ENCODE measurements around the gene PROSER2. TPM values are rescaled to one million over a fixed set of nuclear protein-coding genes. Genes with fewer than 3 reads are reported as not detected.

The PROSER2 gene
- total and polyA plus RNA-seq, 2 donors (not counting 3 experiments of a cell fraction or from before 2014, with no cell fraction given): 5.9 to 22.6 TPM

- no peak for TF ChIP-seq MAX (IDR thresholded peaks at IDR 0.05; ENCODE audit: insufficient read depth, insufficient read length)
- TF ChIP-seq EZH2 (IDR thresholded peaks at IDR 0.05; ENCODE audit: borderline replicate concordance, low read depth, low read length, severe bottlenecking): no peak
- no peaks in the 10 kb centered on the region for H4K20me1 ChIP-seq (replicated peaks; ENCODE audit: control insufficient read depth, extremely low read depth, insufficient read depth, low read length)
- no peaks in the 10 kb centered on the region for H3K79me2 ChIP-seq (ENCODE audit: control insufficient read depth, insufficient read depth, low read length)
- no TSS peak for BruUV-seq (replicated peaks)
- no peak overlapping the region for H3K4me3 ChIP-seq (replicated peaks in 1 of 3; ENCODE audit: insufficient read depth in 1 of 3, low read depth in 1 of 3, low read length in 3 of 3)
- no peak overlapping the region for H2AFZ ChIP-seq (ENCODE audit: low read depth, low read length)
- no peak for FAIRE-seq
- H3K27me3 ChIP-seq (ENCODE audit: control insufficient read depth in 2 of 2, insufficient read depth in 2 of 2, low read length in 2 of 2): no peaks in the 10 kb centered on the region
- ChIA-PET POLR2A (no interaction called here), CTCF (interaction anchor here (1.3 to 2.2 kb wide), 2 partner anchors 15 to 16 kb away, joined by 3 to 6 read pairs; no protein-coding TSS in a partner anchor)
- intact Hi-C loops (cut with micrococcal nuclease) (no loop called here), dilution Hi-C loops (cut with MboI; ENCODE audit: extremely low pct_ligation_motif_present, low sequenced_read_pairs) (no loop called here)
- no peak overlapping the region for H3K9ac ChIP-seq (replicated peaks; ENCODE audit: extremely low read depth, insufficient read depth, low read length)
- H3K4me1 ChIP-seq (ENCODE audit: control insufficient read depth, extremely low read depth, insufficient read depth, low read length): no peaks in the 10 kb centered on the region
- no peaks in the 10 kb centered on the region for H3K9me3 ChIP-seq (replicated peaks; ENCODE audit: control insufficient read depth, insufficient read depth, low read length)
- H3K4me2 ChIP-seq (ENCODE audit: insufficient read depth, low read length): no peak overlapping the region
- peaks cover 0 to 8% of the 10 kb centered on the region in 2 experiments for H3K36me3 ChIP-seq (ENCODE audit: control insufficient read depth in 2 of 2, extremely low read depth in 1 of 2, insufficient read depth in 2 of 2, low read length in 2 of 2)
- no peaks in the 10 kb centered on the region for H3K9me1 ChIP-seq (replicated peaks; ENCODE audit: control insufficient read depth, extremely low read depth, insufficient read depth, low read length)
- DNase-seq (ENCODE audit: low read depth, low spot score): no peak
- H3K27ac ChIP-seq (ENCODE audit: insufficient read depth, low read depth, low read length): no peak overlapping the region
Measured at GRCh38 chr10:11861341-11861740, 38.2 kb downstream of the PROSER2 start.

DNA sequence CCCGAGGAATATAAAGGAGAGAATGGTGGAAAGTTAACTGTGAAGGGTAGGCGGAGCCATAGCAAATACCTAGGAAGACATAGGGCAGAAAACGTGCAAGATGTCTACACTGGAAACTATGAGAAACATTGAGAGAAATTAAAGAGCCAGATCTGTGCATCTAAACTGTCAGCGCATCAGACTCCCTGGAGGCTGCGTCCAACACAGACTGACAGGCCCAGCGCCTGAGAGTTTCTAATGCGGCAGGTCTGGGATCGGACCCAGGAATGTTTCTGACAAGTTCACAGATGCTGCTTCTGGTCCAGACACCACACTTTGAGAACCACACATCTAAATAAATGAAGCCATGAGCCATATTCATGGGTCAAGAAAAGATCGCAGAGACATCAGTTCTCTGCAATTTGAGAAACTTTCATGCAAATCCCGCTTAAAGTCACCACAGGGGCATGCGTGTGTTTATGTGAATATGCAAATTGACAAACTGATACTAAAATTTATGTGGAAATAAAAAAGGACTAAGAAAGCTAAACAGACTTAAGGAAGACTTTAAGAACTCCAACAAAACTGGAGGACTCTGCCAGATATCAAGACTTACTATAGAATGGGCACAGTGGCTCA is 38.8 kb downstream of the PROSER2 start:
- DNase-seq (ENCODE audit: low read depth, low spot score) (no peak), FAIRE-seq (no peak)
- Histone ChIP-seq H3K9me3 (replicated peaks; ENCODE audit: control insufficient read depth, insufficient read depth, low read length) (no peaks in the 10 kb centered on the region), H3K9ac (replicated peaks; ENCODE audit: extremely low read depth, insufficient read depth, low read length) (no peak overlapping the region), H4K20me1 (replicated peaks; ENCODE audit: control insufficient read depth, extremely low read depth, insufficient read depth, low read length) (no peaks in the 10 kb centered on the region), H3K4me1 (ENCODE audit: control insufficient read depth, extremely low read depth, insufficient read depth, low read length) (no peaks in the 10 kb centered on the region), H3K9me1 (replicated peaks; ENCODE audit: control insufficient read depth, extremely low read depth, insufficient read depth, low read length) (no peaks in the 10 kb centered on the region), H3K4me3 (replicated peaks in 1 of 3; ENCODE audit: insufficient read depth in 1 of 3, low read depth in 1 of 3, low read length in 3 of 3) (no peak overlapping the region), H3K27ac (ENCODE audit: insufficient read depth, low read depth, low read length) (no peak overlapping the region), H2AFZ (ENCODE audit: low read depth, low read length) (no peak overlapping the region), H3K79me2 (ENCODE audit: control insufficient read depth, insufficient read depth, low read length) (no peaks in the 10 kb centered on the region), H3K36me3 (ENCODE audit: control insufficient read depth in 2 of 2, extremely low read depth in 1 of 2, insufficient read depth in 2 of 2, low read length in 2 of 2) (peaks cover 0 to 4% of the 10 kb centered on the region in 2 experiments), H3K4me2 (ENCODE audit: insufficient read depth, low read length) (no peak overlapping the region), H3K27me3 (ENCODE audit: control insufficient read depth in 2 of 2, insufficient read depth in 2 of 2, low read length in 2 of 2) (no peaks in the 10 kb centered on the region)
- BruUV-seq (replicated peaks): no TSS peak
- intact Hi-C loops (cut with micrococcal nuclease): no loop called here
- TF ChIP-seq MYC (IDR thresholded peaks at IDR 0.05; ENCODE audit: low read depth, low read length) (no peak), POLR2A (IDR thresholded peaks at IDR 0.05; ENCODE audit: low read depth, low read length) (no peak), GATA2 (IDR thresholded peaks at IDR 0.05; ENCODE audit: insufficient read depth, insufficient read length, low read depth, low read length) (no peak), FOS (IDR thresholded peaks at IDR 0.05; ENCODE audit: borderline replicate concordance, insufficient read depth, low read length) (no peak), EZH2 (IDR thresholded peaks at IDR 0.05; ENCODE audit: borderline replicate concordance, low read depth, low read length, severe bottlenecking) (no peak)
- TF ChIP-seq, protein P1, sequence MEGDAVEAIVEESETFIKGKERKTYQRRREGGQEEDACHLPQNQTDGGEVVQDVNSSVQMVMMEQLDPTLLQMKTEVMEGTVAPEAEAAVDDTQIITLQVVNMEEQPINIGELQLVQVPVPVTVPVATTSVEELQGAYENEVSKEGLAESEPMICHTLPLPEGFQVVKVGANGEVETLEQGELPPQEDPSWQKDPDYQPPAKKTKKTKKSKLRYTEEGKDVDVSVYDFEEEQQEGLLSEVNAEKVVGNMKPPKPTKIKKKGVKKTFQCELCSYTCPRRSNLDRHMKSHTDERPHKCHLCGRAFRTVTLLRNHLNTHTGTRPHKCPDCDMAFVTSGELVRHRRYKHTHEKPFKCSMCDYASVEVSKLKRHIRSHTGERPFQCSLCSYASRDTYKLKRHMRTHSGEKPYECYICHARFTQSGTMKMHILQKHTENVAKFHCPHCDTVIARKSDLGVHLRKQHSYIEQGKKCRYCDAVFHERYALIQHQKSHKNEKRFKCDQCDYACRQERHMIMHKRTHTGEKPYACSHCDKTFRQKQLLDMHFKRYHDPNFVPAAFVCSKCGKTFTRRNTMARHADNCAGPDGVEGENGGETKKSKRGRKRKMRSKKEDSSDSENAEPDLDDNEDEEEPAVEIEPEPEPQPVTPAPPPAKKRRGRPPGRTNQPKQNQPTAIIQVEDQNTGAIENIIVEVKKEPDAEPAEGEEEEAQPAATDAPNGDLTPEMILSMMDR (IDR thresholded peaks at IDR 0.05; ENCODE audit: extremely low read depth in 1 of 2, insufficient read depth in 1 of 2, low read depth in 1 of 2, low read length in 2 of 2): no peak
- dilution Hi-C loops (cut with MboI; ENCODE audit: extremely low pct_ligation_motif_present, low sequenced_read_pairs): no loop called here
- POLR2A ChIA-PET: no interaction called here
- CTCF ChIA-PET: interaction anchor here (1.2 to 2.2 kb wide), 4 partner anchors 13 to 34 kb away, joined by 3 to 6 read pairs (median 3); no protein-coding TSS in a partner anchor
